K562 (cell line): ENCODE measurements around the gene PRDX6. TPM values are rescaled to one million over a fixed set of nuclear protein-coding genes. Genes with fewer than 3 reads are reported as not detected.
A peak's percentile ranks its signal among the peaks of the same experiment; 100 is the strongest.

ENCODE experiments used
- ATAC-seq: fragments of 200-7000 bp; cut with Tn5 transposase; 3 replicates; pipeline ENCODE4 v1.9.1; 2020; ENCODE audit warnings: moderate library complexity
- Bru-seq: library from RNA; stranded (reverse); fragments of 400-500 nt; gene quantifications from one replicate; lab custom pipeline; 2021; lab: Mats Ljungman, UMichigan
- BruChase-seq, 2 experiments: library from RNA; stranded (reverse); fragments of 400-500 nt; gene quantifications; one replicate each; lab custom pipeline; 2021; lab: Mats Ljungman, UMichigan
- BruUV-seq: library from RNA; stranded (reverse); fragments of 400-500 nt; replicated peaks from 2 replicates; lab custom pipeline; 2021; lab: Mats Ljungman, UMichigan
- CTCF ChIA-PET: fragments of 300-600 bp; formaldehyde crosslinking; extraction: SDS; loops from one replicate; lab custom pipeline; 2021; ENCODE audit warnings: low intra/inter-chr PET ratio; lab: Yijun Ruan, JAX
- POLR2A ChIA-PET: fragments of 300-600, 350-650 bp; sonication (Branson Sonifier 250); formaldehyde crosslinking; extraction: SDS; loops from one replicate; lab custom pipeline; 2021; ENCODE audit warnings: antibody characterized with exemption, inconsistent platforms; lab: Yijun Ruan, JAX
- DNase-seq, 4 experiments: peaks; one replicate each; pipeline versions ENCODE4 v3.0.0 to v3.0.0-alpha.2; 2011 to 2018; ENCODE audit warnings: low spot score in 3 of 4, mixed read lengths in 3 of 4; ENCODE audit errors: extremely low read depth in 1 of 4
- FAIRE-seq: peaks from 2 replicates; lab custom pipeline; 2011; peaks lifted over from hg19 to GRCh38; lab: Jason Lieb, UNC
- H2AFZ ChIP-seq: 2 replicates; pipeline ENCODE4 v1.6.0; 2011; ENCODE audit warnings: low read depth, low read length, control low read depth, inconsistent platforms
- H3K27ac ChIP-seq: fragments of 200-600 bp; 3 replicates; pipeline ENCODE4 v1.8.0; 2011; ENCODE audit warnings: low read depth, mild to moderate bottlenecking, control low read depth, inconsistent platforms, low read length, moderate library complexity, mixed read lengths; ENCODE audit errors: extremely low read depth
- H3K27me3 ChIP-seq, 2 experiments: fragments of 300-600 bp in 1 of 2; 2 replicates in 1 of 2; 3 replicates in 1 of 2; pipeline versions ENCODE4 v1.6.0 to v1.8.0; 2011; ENCODE audit warnings: inconsistent platforms in 2 of 2, low read length in 2 of 2, mild to moderate bottlenecking in 1 of 2, mixed read lengths in 1 of 2, moderate library complexity in 1 of 2; ENCODE audit not compliant: control insufficient read depth in 2 of 2, insufficient read depth in 2 of 2
- H3K36me3 ChIP-seq: fragments of 300-600 bp; 3 replicates; pipeline ENCODE4 v1.8.0; 2011; ENCODE audit warnings: mild to moderate bottlenecking, low read length, inconsistent platforms; ENCODE audit not compliant: control insufficient read depth, insufficient read depth
- H3K4me1 ChIP-seq, 2 experiments: fragments of 200-600 bp in 1 of 2; replicated peaks in 1 of 2; 2 replicates in 1 of 2; 3 replicates in 1 of 2; pipeline versions ENCODE4 v1.5.1 to v1.8.0; 2011; ENCODE audit warnings: inconsistent platforms in 2 of 2, low read length in 2 of 2, mild to moderate bottlenecking in 1 of 2, mixed read lengths in 1 of 2, moderate library complexity in 1 of 2; ENCODE audit not compliant: control insufficient read depth in 2 of 2, insufficient read depth in 2 of 2
- H3K4me2 ChIP-seq: 2 replicates; pipeline ENCODE4 v1.6.1; 2011; ENCODE audit warnings: low read length, control low read depth, inconsistent platforms, mixed read lengths; ENCODE audit not compliant: insufficient read depth
- H3K4me3 ChIP-seq: fragments of 200-600 bp; sonication (generic), shearing (Covaris generic); 2 replicates; pipeline ENCODE4 v1.5.1; 2016; ENCODE audit warnings: control low read depth, inconsistent platforms
- H3K79me2 ChIP-seq: fragments of 200-600 bp; 3 replicates; pipeline ENCODE4 v1.8.0; 2011; ENCODE audit warnings: low read length, inconsistent platforms; ENCODE audit not compliant: control insufficient read depth, insufficient read depth
- H3K9ac ChIP-seq, 2 experiments: 2 replicates each; pipeline versions ENCODE4 v1.6.0 to v1.6.1; 2011; ENCODE audit warnings: low read depth in 2 of 2, low read length in 2 of 2, control low read depth in 1 of 2, inconsistent platforms in 1 of 2, mild to moderate bottlenecking in 1 of 2, mixed read lengths in 1 of 2; ENCODE audit not compliant: insufficient read depth in 1 of 2
- H3K9me1 ChIP-seq: one replicate; pipeline ENCODE4 v1.6.0; 2011; ENCODE audit warnings: inconsistent platforms, mild to moderate bottlenecking, low read length, moderate library complexity; ENCODE audit not compliant: control insufficient read depth, insufficient read depth
- H3K9me3 ChIP-seq: replicated peaks from 2 replicates; pipeline ENCODE4 v1.5.1; 2011; ENCODE audit warnings: low read depth, low read length, inconsistent platforms; ENCODE audit not compliant: control insufficient read depth, insufficient read depth
- H4K20me1 ChIP-seq: replicated peaks from 2 replicates; pipeline ENCODE4 v1.6.1; 2011; ENCODE audit warnings: low read length, inconsistent platforms, mixed read lengths; ENCODE audit not compliant: control insufficient read depth, insufficient read depth
- CCNT2 ChIP-seq: IDR thresholded peaks from 2 replicates; pipeline ENCODE4 v1.6.1; 2011; ENCODE audit warnings: borderline replicate concordance, low read depth, mild to moderate bottlenecking, moderate library complexity, mixed read lengths, low read length; ENCODE audit not compliant: insufficient read length; ENCODE audit errors: extremely low read depth
- CREB1 ChIP-seq, 2 experiments: sonication (generic) in 1 of 2; formaldehyde crosslinking in 1 of 2; IDR thresholded peaks; 2 replicates each; pipeline versions ENCODE4 v1.6.1 to v1.8.0; 2012 to 2022; ENCODE audit warnings: inconsistent platforms in 1 of 2, mild to moderate bottlenecking in 1 of 2, missing genetic modification reagents in 1 of 2, moderate library complexity in 1 of 2
- CREM ChIP-seq: IDR thresholded peaks from 2 replicates; pipeline ENCODE4 v1.6.1; 2014; ENCODE audit warnings: antibody characterized with exemption, low read depth
- DMBX1 ChIP-seq: fragments of 250-450 bp; sonication (Bioruptor Pico); IDR thresholded peaks from 2 replicates; pipeline ENCODE4 v1.8.0; 2022; ENCODE audit warnings: inconsistent platforms, mild to moderate bottlenecking, moderate library complexity, borderline replicate concordance
- ELK3 ChIP-seq: fragments of 450-650 bp; formaldehyde crosslinking; IDR thresholded peaks from 2 replicates; pipeline ENCODE4 v1.4.0; 2020; ENCODE audit warnings: mild to moderate bottlenecking
- FOXA3 ChIP-seq, 2 experiments: fragments of 450-650 bp in 1 of 2; sonication (generic) in 1 of 2; formaldehyde crosslinking; IDR thresholded peaks in 1 of 2; conservative IDR thresholded peaks in 1 of 2; 2 replicates each; pipeline versions ENCODE4 v1.4.0 to v1.8.0; 2020 to 2022; ENCODE audit warnings: mild to moderate bottlenecking in 2 of 2, missing genetic modification reagents in 1 of 2
- GABPB1 ChIP-seq: sonication (generic); formaldehyde crosslinking; IDR thresholded peaks from 2 replicates; pipeline ENCODE4 v1.8.0; 2022; ENCODE audit warnings: mild to moderate bottlenecking, missing genetic modification reagents
- HIVEP1 ChIP-seq: fragments of 250-450 bp; sonication (Bioruptor Pico); IDR thresholded peaks from 2 replicates; pipeline ENCODE4 v1.4.0; 2020; ENCODE audit warnings: mild to moderate bottlenecking
- KDM5B ChIP-seq: fragments of 200-600 bp; sonication (generic); IDR thresholded peaks from 2 replicates; pipeline ENCODE4 v1.6.1; 2012; ENCODE audit warnings: low read depth, mild to moderate bottlenecking, moderate library complexity, low read length, control low read depth, inconsistent platforms; ENCODE audit not compliant: insufficient replicate concordance
- MEF2A ChIP-seq: IDR thresholded peaks from 2 replicates; pipeline ENCODE4 v1.6.1; 2011; ENCODE audit warnings: low read depth, mild to moderate bottlenecking, low read length, moderate library complexity; ENCODE audit not compliant: control insufficient read depth
- POLR2A ChIP-seq: fragments of 450-650 bp; conservative IDR thresholded peaks from 2 replicates; pipeline ENCODE4 v1.6.1; 2016
- PTTG1 ChIP-seq: fragments of 450-650 bp; IDR thresholded peaks from 2 replicates; pipeline ENCODE4 v1.6.1; 2016; ENCODE audit warnings: low read depth, mild to moderate bottlenecking, missing genetic modification characterization, missing compliant biosample characterization
- SIRT6 ChIP-seq: IDR thresholded peaks from one replicate; pipeline ENCODE4 v1.6.1; 2012; ENCODE audit warnings: low read depth, mild to moderate bottlenecking, control low read depth, inconsistent platforms, low read length, moderate library complexity
- WGBS: fragments of 100-300 bp; shearing (Covaris generic); methylation state at CpG from one replicate; pipeline ENCODE4 v1.1.6; 2016; ENCODE audit warnings: low coverage, mixed read lengths; ENCODE audit not compliant: insufficient coverage; ENCODE audit errors: missing lambda C conversion rate; 5-methylcytosine and 5-hydroxymethylcytosine counted together
- in situ Hi-C: fragments of 300-500 bp; cut with MboI; formaldehyde crosslinking; loops from 4 replicates; pipeline ENCODE4 v1.15.0; 2018; ENCODE audit warnings: inconsistent platforms, mixed read lengths
- intact Hi-C: fragments of 100-400 bp; cut with micrococcal nuclease; formaldehyde crosslinking; loops from 2 replicates; pipeline ENCODE4 v1.14.2; 2022
- long read RNA-seq, 3 experiments: library from polyadenylated mRNA in 2 of 3; library from RNA in 1 of 3; unstranded in 2 of 3; stranded (forward) in 1 of 3; transcript quantifications; one replicate each; pipeline ENCODE4 v2.0.0, GENCODE V29; 2019 to 2022
- polyA minus RNA-seq, 3 experiments: library from RNA; depleted of rRNA, polyadenylated mRNA; stranded (reverse); fragments of >200 nt; gene quantifications; 2 replicates each; pipeline ENCODE4 v1.2.3, GENCODE V29; 2011
- polyA plus RNA-seq, 8 experiments: library from polyadenylated mRNA; depleted of rRNA in 4 of 8; stranded (reverse) in 5 of 8; unstranded in 3 of 8; fragments of >200 nt; fragmentation: Nextera tagmentation in 2 of 8; fragmentation: Illumina TruSeq in 1 of 8; extraction: Ambion mirVana in 2 of 8; extraction: Trizol in 1 of 8; gene quantifications; 2 replicates each; pipeline versions ENCODE4 v1.2.1 to v1.2.3, GENCODE V29; 2011 to 2014; ENCODE audit warnings: inconsistent platforms in 1 of 8, missing spikeins in 1 of 8
- total RNA-seq, 7 experiments: library from RNA; depleted of rRNA in 6 of 7; stranded (reverse); fragments of >200 nt in 6 of 7; fragmentation: Illumina TruSeq in 2 of 7; extraction: Trizol in 2 of 7; gene quantifications; 2 replicates each; pipeline versions ENCODE4 v1.2.1 to v1.2.3, GENCODE V29; 2011 to 2021; ENCODE audit warnings: low replicate concordance in 1 of 7

Gene PRDX6
- total RNA-seq (2011; cell fraction: chromatin; rRNA removed; ENCODE audit: low replicate concordance), result 92.6 and 207 TPM in 2 replicates
- 94.7 and 99.7 TPM in 2 replicates for total RNA-seq (2011; cell fraction: nucleolus; rRNA removed)
- total RNA-seq (2011; cell fraction: nucleoplasm; rRNA removed), result 162 and 225 TPM in 2 replicates
- 288 and 356 TPM in 2 replicates for total RNA-seq (2014; rRNA removed)
- total RNA-seq (2014; rRNA removed; fragmentation: Illumina TruSeq; extraction: Trizol), result 610 and 692 TPM in 2 replicates
- total RNA-seq (2015; rRNA removed; fragmentation: Illumina TruSeq; extraction: Trizol), result 447 and 473 TPM in 2 replicates
- 540 and 565 TPM in 2 replicates for total RNA-seq (2021)
- polyA plus RNA-seq (2011; rRNA removed), result 667 and 707 TPM in 2 replicates
- polyA plus RNA-seq (2011; cell fraction: cytosol; rRNA removed), result 284 and 513 TPM in 2 replicates
- 318 and 427 TPM in 2 replicates for polyA plus RNA-seq (2011; cell fraction: nucleus; rRNA removed)
- 371 and 470 TPM in 2 replicates for polyA plus RNA-seq (2012)
- 636 and 642 TPM in 2 replicates for polyA plus RNA-seq (2014; fragmentation: Illumina TruSeq; extraction: Trizol)
- polyA plus RNA-seq (2014; fragmentation: Nextera tagmentation; extraction: Ambion mirVana), result 1,000 to 10,000 TPM in 1 of 2 experiments, 100 to 1,000 TPM in 1; 884 to 1,082 TPM
- polyA plus RNA-seq (2014; rRNA removed), result 277 and 291 TPM in 2 replicates
- polyA minus RNA-seq (2011; rRNA and poly(A)+ RNA removed), result 909 and 927 TPM in 2 replicates
- polyA minus RNA-seq (2011; cell fraction: cytosol; rRNA and poly(A)+ RNA removed), result 447 and 551 TPM in 2 replicates
- polyA minus RNA-seq (2011; cell fraction: nucleus; rRNA and poly(A)+ RNA removed), result 125 and 223 TPM in 2 replicates
- Bru-seq, nascent RNA, result percentile 99 among the genes with signal in this experiment
- percentile 99 among the genes with signal in this experiment for BruChase-seq, experiment 1, labeled RNA remaining after a 2-hour chase
- BruChase-seq, experiment 2, labeled RNA remaining after a 6-hour chase, result percentile 99 among the genes with signal in this experiment
- long read RNA-seq, experiment 1, transcript PRDX6-201 (5 exons, 1,751 nt), result major isoform, 801 of 915 reads
- long read RNA-seq, experiment 1, transcript PRDX6-203 (4 exons, 859 nt), result minor isoform, 32 of 915 reads
- long read RNA-seq, experiment 1, partial matches to known transcripts, result 53 of 915 reads
- long read RNA-seq, experiment 1, other reads (novel, unspliced or antisense), result 29 of 915 reads
- long read RNA-seq, experiment 2, transcript PRDX6-203 (4 exons, 859 nt), result minor isoform, 20 of 918 reads
- long read RNA-seq, experiment 2, transcript PRDX6-201 (5 exons, 1,751 nt), result major isoform, 652 of 918 reads
- long read RNA-seq, experiment 2, partial matches to known transcripts, result 136 of 918 reads
- long read RNA-seq, experiment 2, other reads (novel, unspliced or antisense), result 109 of 918 reads
- long read RNA-seq, experiment 3, transcript PRDX6-201 (5 exons, 1,751 nt), result major isoform, 1,010 of 1,096 reads
- long read RNA-seq, experiment 3, partial matches to known transcripts, result 7 of 1,096 reads
- long read RNA-seq, experiment 3, other reads (novel, unspliced or antisense), result 74 of 1,096 reads

GRCh38 chr1:173477286-173478093, at the start of gene PRDX6:
TSS of gene PRDX6 (plus strand) at chr1:173477335. CDS start at chr1:173477398, 63 bp downstream.
- intact Hi-C loops, result loop anchor here (1.0 to 5.0 kb wide), 5 partner anchors 46 to 390 kb away; partner anchors contain the start of genes CENPL, DARS2, GAS5 and ZBTB37
- POLR2A ChIA-PET, result interaction anchor here (0.6 to 4.2 kb wide), 26 partner anchors 8 to 802 kb away, joined by 3 to 39 read pairs (median 4); partner anchors contain the start of genes GAS5, KLHL20 and ZBTB37
- CTCF ChIA-PET, result no interaction called here
- TF ChIP-seq SIRT6 (no peak), CREB1 (IDR thresholded peaks at IDR 0.05) (0 out of 2 replicates have a peak, but pooled peaks have one; percentile 40), CREB1 (CRISPR knock-in tag; IDR thresholded peaks at IDR 0.05) (peak; percentile 68), HIVEP1 (no peak), GABPB1 (CRISPR knock-in tag) (peak; percentile 82), MEF2A (no peak), PTTG1 (tag) (no peak), CCNT2 (peak; percentile 82), POLR2A (peak; percentile 97), DMBX1 (CRISPR knock-in tag) (no peak), FOXA3 (CRISPR knock-in tag; conservative IDR thresholded peaks at IDR 0.05 in 1 of 2, IDR thresholded peaks at IDR 0.05 in 1 of 2) (peak in 1 of 2 experiments; percentile 83; a peak in 2 of 4 replicates), KDM5B (peak; percentile 83), ELK3 (CRISPR knock-in tag) (no peak), CREM (no peak)

More at GRCh38 chr1:173477286-173478093, at the start of gene PRDX6:
- H3K79me2 ChIP-seq, result peaks cover 75% of the 10 kb centered on the region
- H3K4me2 ChIP-seq, result peak within 1 kb of the TSS; percentile 98
- peaks cover 11 to 34% of the 10 kb centered on the region in 2 experiments for H3K4me1 ChIP-seq
- BruUV-seq, result no TSS peak
- FAIRE-seq, result no peak
- H3K9me1 ChIP-seq, result no peaks in the 10 kb centered on the region
- H4K20me1 ChIP-seq, result peaks cover 5% of the 10 kb centered on the region; the same call in 1 of the 2 replicates
- peak within 1 kb of the TSS; percentile 89 for H3K4me3 ChIP-seq
- peak in 1 of 4 experiments; percentile 59 for DNase-seq
- in situ Hi-C loops, result no loop called here
- peak within 1 kb of the TSS; percentile 99 for H2AFZ ChIP-seq
- H3K9ac ChIP-seq, result peak within 1 kb of the TSS; percentile 94 to 99
- peaks cover 48% of the 10 kb centered on the region for H3K36me3 ChIP-seq
- no peaks in the 10 kb centered on the region for H3K9me3 ChIP-seq
- no peaks in the 10 kb centered on the region for H3K27me3 ChIP-seq
- under 1% methylated on average over 57 of the region's 69 CpGs for WGBS
- peak within 1 kb of the TSS; percentile 98 for H3K27ac ChIP-seq
- ATAC-seq, result peak; percentile 80
